Skeletal muscle tissue (tissue), 4 donors: ENCODE measurements around the gene UBE2L5. TPM values are rescaled to one million over a fixed set of nuclear protein-coding genes. Genes with fewer than 3 reads are reported as not detected.

ENCODE experiments used
- H3K27ac ChIP-seq: one replicate; pipeline ENCODE4 v1.7.0; 2013; ENCODE audit warnings: mild to moderate bottlenecking, low read depth, low read length, inconsistent platforms
- H3K27me3 ChIP-seq, 3 donors: one replicate each; pipeline ENCODE4 v1.7.0; 2013; ENCODE audit warnings: low read length in 3 of 3; ENCODE audit not compliant: control insufficient read depth in 3 of 3, insufficient read depth in 3 of 3
- H3K36me3 ChIP-seq, 3 donors: one replicate each; pipeline ENCODE4 v1.7.0; 2013; ENCODE audit warnings: low read length in 3 of 3; ENCODE audit not compliant: control insufficient read depth in 3 of 3, insufficient read depth in 3 of 3
- H3K4me1 ChIP-seq, 3 donors: one replicate each; pipeline ENCODE4 v1.7.0; 2013; ENCODE audit warnings: low read length in 3 of 3, mild to moderate bottlenecking in 3 of 3; ENCODE audit not compliant: control insufficient read depth in 3 of 3, insufficient read depth in 3 of 3
- H3K4me3 ChIP-seq, 3 donors: one replicate each; pipeline ENCODE4 v1.7.0; 2013; ENCODE audit warnings: low read length in 3 of 3
- H3K9ac ChIP-seq, 3 donors: one replicate each; pipeline ENCODE4 v1.7.0; 2013; ENCODE audit warnings: low read length in 3 of 3, mild to moderate bottlenecking in 3 of 3, moderate library complexity in 2 of 3, low read depth in 1 of 3
- H3K9me3 ChIP-seq, 3 donors: one replicate each; pipeline ENCODE4 v1.7.0; 2013; ENCODE audit warnings: low read length in 3 of 3; ENCODE audit not compliant: control insufficient read depth in 3 of 3
- total RNA-seq: library from RNA; depleted of rRNA; stranded (reverse); fragments of >200 nt; gene quantifications from one replicate; pipeline ENCODE4 v1.2.3, GENCODE V29; 2014
- donor health status: Osteomylitis.

UBE2L5 gene
- total RNA-seq, 1 donor from 2014 or later: not detected

DNA sequence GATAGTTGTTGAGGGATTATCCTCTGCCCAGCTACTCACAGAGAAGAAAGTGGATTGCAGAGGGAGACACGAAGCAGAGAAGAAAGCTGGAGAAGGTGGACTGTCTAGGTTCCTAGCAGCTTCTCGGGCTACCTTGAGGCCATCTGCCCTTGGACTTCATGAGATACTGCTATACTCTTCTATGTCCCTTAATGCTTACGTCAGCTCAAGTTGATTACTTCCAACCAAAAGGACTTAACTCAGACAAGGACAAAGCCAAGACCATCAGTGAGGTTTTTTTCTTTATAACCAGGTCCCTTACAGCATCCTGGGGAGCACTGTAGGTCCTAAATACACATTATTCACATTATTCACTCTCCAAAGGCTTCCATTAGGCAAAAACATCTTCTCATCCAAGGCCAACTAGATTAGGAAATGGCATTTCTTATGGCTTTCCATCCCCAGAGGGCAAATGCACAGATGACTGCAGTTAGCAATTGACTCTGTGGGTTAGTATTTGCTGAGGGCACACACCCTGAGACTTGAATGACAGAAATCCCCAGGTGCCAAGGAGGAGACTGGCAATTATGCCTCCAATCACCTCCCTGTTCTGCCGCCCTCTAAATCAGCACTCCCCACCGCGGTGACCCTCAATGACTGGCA lies 4.1 kb upstream of the UBE2L5 start:
- H3K9me3 ChIP-seq: no peaks in the 10 kb centered on the region
- no peaks in the 10 kb centered on the region for H3K36me3 ChIP-seq
- H3K9ac ChIP-seq: no peak overlapping the region
- no peak overlapping the region for H3K4me3 ChIP-seq
- H3K4me1 ChIP-seq: peaks cover 9 to 10% (median 10%) of the 10 kb centered on the region in 3 donors
- no peaks in the 10 kb centered on the region for H3K27me3 ChIP-seq
- H3K27ac ChIP-seq: no peak overlapping the region

DNA sequence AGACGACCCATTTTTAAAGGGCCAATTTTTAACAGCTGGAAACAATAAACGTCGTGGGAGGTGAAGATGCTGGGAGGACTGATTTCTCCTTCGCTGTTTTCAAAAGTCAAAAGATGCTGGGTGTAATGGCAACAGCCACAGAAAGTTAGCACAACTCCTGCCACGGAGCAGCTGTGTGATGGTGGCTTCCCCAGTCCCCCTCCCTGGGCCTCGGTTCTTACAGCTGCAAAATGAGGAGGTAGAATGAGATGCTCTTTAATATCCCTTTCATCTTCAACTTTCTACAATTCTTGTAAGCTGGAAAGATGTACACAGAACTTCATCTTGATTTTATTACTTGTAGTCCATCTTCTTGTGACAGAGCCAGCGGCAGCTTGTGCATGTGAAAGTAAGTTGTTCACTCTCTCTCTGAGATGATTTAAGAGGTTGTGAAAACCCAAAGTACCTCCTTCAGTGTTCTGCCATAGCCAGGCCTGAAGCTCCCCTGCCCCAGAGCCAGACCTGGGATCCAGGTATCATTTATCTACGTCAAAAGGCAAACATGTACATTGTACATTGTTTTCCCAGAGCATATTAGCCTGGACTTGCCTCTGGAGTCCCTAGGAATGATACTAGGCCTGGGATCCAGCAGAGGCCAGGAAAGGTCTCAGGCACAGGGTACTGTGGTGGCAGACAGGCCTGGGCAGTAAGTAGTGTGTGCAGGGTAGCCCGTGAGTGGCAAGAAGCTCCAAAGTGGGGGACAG lies 3.4 kb upstream of the UBE2L5 start:
- H3K9me3 ChIP-seq: no peaks in the 10 kb centered on the region
- no peaks in the 10 kb centered on the region for H3K27me3 ChIP-seq
- H3K4me3 ChIP-seq: no peak overlapping the region
- no peak overlapping the region for H3K27ac ChIP-seq
- H3K9ac ChIP-seq: no peak overlapping the region
- H3K36me3 ChIP-seq: no peaks in the 10 kb centered on the region
- H3K4me1 ChIP-seq: peaks cover 9 to 10% (median 10%) of the 10 kb centered on the region in 3 donors

DNA sequence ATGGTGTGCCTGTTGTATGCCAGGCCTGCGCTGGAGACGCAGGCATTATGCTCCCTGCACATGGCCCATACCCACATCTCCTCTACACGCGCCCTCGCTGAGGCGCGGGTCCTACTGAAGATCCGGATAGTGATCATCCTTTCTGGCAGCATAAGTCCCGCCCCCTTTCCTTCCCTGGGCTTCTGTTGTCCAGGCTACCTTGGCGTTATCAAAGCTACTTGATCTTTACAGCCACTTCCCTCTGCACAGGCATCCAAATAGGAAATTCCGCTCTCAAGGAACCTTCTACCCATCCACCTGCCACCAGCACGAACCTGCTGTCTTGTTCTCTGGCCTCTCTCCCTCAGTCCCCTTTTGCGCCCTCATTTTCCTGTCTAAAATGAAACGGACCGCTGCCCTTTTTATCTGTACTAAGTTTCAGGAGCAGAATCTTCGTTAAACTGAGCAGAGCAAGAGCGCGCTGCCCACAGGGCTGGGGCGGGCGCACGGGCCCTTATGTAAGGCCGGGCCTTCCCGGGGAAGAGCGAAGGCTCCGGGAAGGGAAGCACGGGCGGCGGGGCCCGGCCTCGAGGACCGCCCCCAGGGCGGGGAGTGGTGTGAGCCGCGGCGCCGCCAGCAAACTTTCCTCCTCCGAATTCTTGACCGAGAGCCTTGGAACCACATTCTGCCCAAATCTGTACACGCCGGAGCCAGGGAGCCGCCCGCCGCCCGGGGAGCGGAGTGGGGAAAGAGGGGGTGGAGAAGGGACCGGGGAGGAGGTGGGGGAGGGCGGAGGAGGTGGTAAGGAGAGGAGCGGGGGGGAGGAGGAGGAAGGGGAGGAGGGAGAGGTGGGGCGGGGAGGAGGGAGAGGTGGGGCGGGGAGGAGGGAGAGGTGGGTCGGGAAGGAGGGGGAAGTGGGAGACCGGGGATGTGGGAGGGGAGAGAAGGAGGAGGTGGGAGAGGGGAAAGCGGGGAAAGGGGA lies 920 bp upstream of the UBE2L5 start:
- Histone ChIP-seq H3K27ac (peak overlapping the region; percentile 85), H3K4me3 (peak overlapping the region; percentile 64 to 88 (median 75)), H3K4me1 (peaks cover 9 to 14% (median 10%) of the 10 kb centered on the region in 3 donors), H3K9me3 (no peaks in the 10 kb centered on the region), H3K27me3 (no peaks in the 10 kb centered on the region), H3K9ac (peak overlapping the region; percentile 77 to 95 (median 85)), H3K36me3 (no peaks in the 10 kb centered on the region)

DNA sequence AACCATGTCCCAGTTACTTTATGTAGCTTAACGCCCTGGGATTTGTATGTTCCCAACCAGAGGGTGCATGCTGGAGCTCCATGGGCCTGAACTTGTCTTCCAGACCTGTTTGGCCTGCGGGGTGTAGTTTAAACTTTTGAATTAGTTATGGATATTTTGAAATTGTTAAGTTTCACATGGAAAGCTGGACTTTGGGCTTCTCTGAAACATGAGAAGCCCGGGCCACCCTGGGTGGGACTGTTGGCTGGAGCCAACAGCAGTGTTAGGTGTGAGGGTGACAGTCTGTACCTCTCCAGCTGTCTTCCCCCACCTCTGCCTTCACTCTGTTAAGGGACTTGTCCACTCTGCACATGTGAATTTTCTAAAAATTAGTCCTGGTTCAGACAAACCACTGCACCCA lies 1.6 kb downstream of the UBE2L5 start:
- no peaks in the 10 kb centered on the region for H3K27me3 ChIP-seq
- H3K36me3 ChIP-seq: no peaks in the 10 kb centered on the region
- no peak overlapping the region for H3K4me3 ChIP-seq
- no peaks in the 10 kb centered on the region for H3K9me3 ChIP-seq
- H3K9ac ChIP-seq: no peak overlapping the region
- peaks cover 9 to 14% (median 10%) of the 10 kb centered on the region in 3 donors for H3K4me1 ChIP-seq
- H3K27ac ChIP-seq: no peak overlapping the region

DNA sequence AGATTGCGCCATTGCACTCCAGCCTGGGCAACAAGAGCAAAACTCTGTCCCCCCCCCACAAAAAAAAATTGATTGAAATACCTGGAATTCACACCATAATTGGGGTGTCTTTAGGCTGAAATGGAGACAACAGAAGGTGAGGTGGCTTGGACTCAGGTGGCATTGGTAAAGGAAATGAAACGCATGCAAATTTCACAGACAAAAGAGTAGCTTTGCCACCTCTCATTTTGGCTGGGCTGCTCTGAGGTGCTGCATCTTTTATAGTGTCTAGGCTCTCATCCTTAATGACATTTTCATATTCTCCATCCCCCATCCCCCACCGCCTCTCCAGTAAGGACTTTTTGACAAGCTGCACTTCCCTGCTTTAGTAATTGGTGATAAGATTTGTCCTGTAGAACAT lies 6.9 kb downstream of the UBE2L5 start:
- Histone ChIP-seq H3K4me1 (peaks cover 0 to 9% (median 0%) of the 10 kb centered on the region in 3 donors), H3K4me3 (no peak overlapping the region), H3K27ac (no peak overlapping the region), H3K9ac (no peak overlapping the region), H3K9me3 (no peaks in the 10 kb centered on the region), H3K27me3 (no peaks in the 10 kb centered on the region), H3K36me3 (no peaks in the 10 kb centered on the region)

DNA sequence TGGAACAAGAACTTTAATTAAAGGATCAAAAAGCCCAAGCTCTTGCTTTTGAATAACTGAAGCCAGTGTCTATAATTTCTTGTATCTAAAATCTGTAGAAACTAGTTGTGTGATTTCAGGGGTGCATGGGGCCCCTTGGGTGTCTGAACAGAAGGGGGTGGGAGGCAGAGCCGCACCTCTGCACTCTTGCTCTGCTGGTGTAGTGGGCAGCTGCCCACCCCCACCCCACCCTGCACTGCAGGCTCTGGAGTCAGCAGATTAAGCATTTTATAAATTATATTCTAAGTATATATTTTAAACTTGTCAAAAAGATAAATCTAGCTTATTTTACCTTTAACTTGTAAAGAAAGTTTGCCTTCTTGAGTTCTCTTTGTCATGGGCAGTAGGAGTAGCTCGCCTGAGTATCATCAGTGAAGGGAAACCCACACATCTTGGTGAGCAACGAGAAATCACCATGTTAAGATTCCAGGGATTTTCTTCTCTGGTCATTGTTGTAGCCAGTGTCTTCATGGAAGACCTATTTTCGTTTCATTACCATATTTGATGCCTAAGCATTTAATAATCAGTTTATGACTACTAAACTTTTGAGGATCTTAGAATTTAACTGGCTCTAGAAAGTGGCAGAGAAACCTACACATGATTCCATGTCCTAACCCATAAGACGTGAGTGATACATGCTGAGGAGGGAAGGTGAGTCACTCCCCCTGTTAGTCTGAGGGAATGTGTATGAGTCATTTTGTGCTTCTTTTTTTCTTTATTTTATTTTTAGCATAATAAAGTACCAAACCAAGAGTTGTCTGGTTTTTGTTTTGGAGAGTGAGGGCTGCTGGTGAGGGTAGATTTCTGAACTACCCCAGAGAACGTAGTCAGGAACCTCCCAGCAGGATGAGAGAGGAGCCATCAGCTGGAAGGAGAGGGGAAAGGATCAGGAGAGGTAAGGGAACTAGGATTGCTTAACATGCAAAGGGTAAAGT lies 7.7 kb downstream of the UBE2L5 start:
- Histone ChIP-seq H3K4me3 (no peak overlapping the region), H3K27me3 (no peaks in the 10 kb centered on the region), H3K9ac (no peak overlapping the region), H3K36me3 (no peaks in the 10 kb centered on the region), H3K27ac (no peak overlapping the region), H3K9me3 (no peaks in the 10 kb centered on the region), H3K4me1 (peaks cover 0 to 9% (median 0%) of the 10 kb centered on the region in 3 donors)

DNA sequence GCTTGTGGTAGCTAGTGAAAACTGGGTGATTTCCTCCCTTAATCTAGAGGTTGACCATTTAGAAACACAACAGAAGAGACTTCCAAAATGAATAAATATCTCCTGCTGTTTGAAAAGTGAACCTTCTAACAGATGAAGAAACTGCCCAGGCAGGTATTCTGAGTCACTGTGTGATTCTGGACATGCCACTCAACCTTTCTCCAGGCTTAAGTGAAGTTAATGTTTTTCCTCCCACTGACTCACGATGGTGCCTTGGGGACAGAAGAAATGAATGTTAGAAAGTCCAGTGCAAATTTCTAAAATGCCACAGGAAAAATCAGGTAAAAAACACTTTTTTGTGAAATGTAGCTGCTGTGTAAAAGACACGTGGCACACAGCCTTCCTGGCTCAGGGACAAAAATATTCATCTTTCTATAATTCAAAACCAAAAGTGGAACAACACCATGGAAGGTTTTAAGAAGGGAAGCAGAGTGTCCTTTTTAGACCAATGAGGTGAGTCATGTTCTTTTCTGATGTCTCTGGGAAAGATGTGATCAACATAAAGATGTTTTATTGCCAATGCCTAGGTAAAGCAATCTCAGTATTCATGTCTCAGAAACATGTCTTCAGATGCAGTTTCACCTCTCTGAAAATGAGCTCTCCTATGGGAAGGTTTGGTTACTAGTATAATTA lies 9.1 kb downstream of the UBE2L5 start:
- no peaks in the 10 kb centered on the region for H3K36me3 ChIP-seq
- no peak overlapping the region for H3K9ac ChIP-seq
- no peak overlapping the region for H3K27ac ChIP-seq
- H3K9me3 ChIP-seq: no peaks in the 10 kb centered on the region
- H3K4me1 ChIP-seq: peaks cover 0 to 5% (median 0%) of the 10 kb centered on the region in 3 donors
- H3K27me3 ChIP-seq: no peaks in the 10 kb centered on the region
- H3K4me3 ChIP-seq: no peak overlapping the region

DNA sequence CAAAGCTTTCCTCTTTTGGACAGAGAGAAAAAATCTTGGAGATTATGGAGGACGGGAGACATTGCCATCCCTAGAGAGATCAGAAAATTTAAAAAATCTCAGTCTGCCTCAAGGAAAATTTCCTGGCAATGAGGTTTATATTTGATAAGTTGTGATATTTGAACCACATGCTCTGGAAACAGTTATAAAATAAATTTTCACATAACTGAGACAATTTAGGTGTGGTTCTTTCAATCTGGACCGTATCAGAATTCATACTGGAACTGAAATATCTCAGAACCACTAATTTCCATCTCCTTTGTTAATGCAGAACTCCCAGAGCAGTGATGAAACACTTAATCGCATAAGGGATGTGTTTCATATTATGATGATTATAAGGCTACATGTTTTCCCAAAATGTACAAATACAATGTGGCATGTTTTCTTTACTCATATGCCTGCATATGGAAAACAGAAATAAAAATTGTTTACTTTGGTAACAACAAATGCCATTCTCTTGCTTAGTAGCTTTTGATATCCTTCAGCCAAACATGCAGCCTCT lies 13.7 kb downstream of the UBE2L5 start:
- no peaks in the 10 kb centered on the region for H3K36me3 ChIP-seq
- H3K9ac ChIP-seq: no peak overlapping the region
- H3K4me1 ChIP-seq: no peaks in the 10 kb centered on the region
- no peaks in the 10 kb centered on the region for H3K9me3 ChIP-seq
- no peaks in the 10 kb centered on the region for H3K27me3 ChIP-seq
- no peak overlapping the region for H3K4me3 ChIP-seq
- no peak overlapping the region for H3K27ac ChIP-seq
